Mucosa of rectum (tissue), 2 donors: ENCODE results near the gene SIRPA.
"Not testable (repeated sequence)": the region's sequence is repeated elsewhere in the genome, so short reads cannot be mapped to it uniquely, and the experiment has no call there.

Experiments used
- H3K27ac ChIP-seq, 2 donors: one replicate each; pipeline ENCODE4 v1.7.0; 2013; ENCODE audit warnings: inconsistent platforms in 2 of 2, low read depth in 2 of 2, low read length in 2 of 2
- H3K27me3 ChIP-seq, 2 donors: one replicate each; pipeline ENCODE4 v1.7.0; 2013; ENCODE audit warnings: low read length in 2 of 2; ENCODE audit not compliant: control insufficient read depth in 2 of 2, insufficient read depth in 2 of 2
- H3K36me3 ChIP-seq, 2 donors: one replicate each; pipeline ENCODE4 v1.7.0; 2013; ENCODE audit warnings: low read length in 2 of 2; ENCODE audit not compliant: control insufficient read depth in 2 of 2, insufficient read depth in 2 of 2
- H3K4me1 ChIP-seq, 2 donors: one replicate each; pipeline ENCODE4 v1.7.0; 2013; ENCODE audit warnings: low read length in 2 of 2, mild to moderate bottlenecking in 1 of 2; ENCODE audit not compliant: control insufficient read depth in 2 of 2, insufficient read depth in 2 of 2
- H3K4me3 ChIP-seq, 2 donors: one replicate each; pipeline ENCODE4 v1.7.0; 2013; ENCODE audit warnings: low read length in 2 of 2
- H3K9ac ChIP-seq, 2 donors: one replicate each; pipeline ENCODE4 v1.7.0; 2013; ENCODE audit warnings: low read length in 2 of 2, low read depth in 1 of 2, mild to moderate bottlenecking in 1 of 2
- H3K9me3 ChIP-seq, 2 donors: one replicate each; pipeline ENCODE4 v1.7.0; 2013; ENCODE audit warnings: low read length in 2 of 2; ENCODE audit not compliant: control insufficient read depth in 2 of 2
- donor health status: healthy.
- donor health status: Normal muscosa, but diverticular disease.

SIRPA gene

DNA sequence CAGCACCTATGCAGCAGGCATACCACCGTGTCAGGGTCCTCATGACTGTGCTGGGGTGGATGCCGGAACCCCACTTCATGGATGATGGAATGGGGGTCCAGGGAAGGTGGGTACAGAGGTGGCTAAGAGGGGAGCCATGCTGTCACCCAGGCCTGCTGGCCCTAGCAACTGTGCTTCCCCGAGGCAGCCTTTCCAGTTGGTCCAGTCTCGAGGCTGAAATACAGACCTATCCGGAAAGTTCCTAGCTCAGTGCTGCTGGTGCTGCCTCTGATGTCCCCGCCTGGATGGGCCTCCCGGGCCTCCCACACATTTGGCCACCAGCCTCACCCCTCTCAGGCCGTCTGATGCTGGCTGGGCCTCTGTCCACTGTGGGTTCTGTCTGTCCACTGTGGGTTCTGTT lies 17.4 kb downstream of the SIRPA start:
- Histone ChIP-seq H3K27me3 (no peaks in the 10 kb centered on the region), H3K27ac (no peak overlapping the region), H3K4me1 (no peaks in the 10 kb centered on the region), H3K36me3 (peaks cover 0 to 5% of the 10 kb centered on the region in 2 donors), H3K9ac (no peak overlapping the region), H3K9me3 (no peaks in the 10 kb centered on the region), H3K4me3 (no peak overlapping the region)

DNA sequence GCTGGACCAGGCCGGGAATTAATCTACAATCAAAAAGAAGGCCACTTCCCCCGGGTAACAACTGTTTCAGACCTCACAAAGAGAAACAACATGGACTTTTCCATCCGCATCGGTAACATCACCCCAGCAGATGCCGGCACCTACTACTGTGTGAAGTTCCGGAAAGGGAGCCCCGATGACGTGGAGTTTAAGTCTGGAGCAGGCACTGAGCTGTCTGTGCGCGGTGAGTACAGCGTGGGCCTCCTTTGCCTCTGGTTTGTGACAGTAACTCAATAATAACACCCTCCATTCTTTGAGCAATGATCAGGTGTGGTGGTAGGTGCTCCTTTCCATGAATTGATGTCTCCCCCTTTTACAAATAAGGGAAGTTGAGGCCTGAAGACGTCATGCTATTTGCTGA lies 20.0 kb downstream of the SIRPA start:
- H3K36me3 ChIP-seq, H3K9ac ChIP-seq, H3K9me3 ChIP-seq, H3K4me3 ChIP-seq, H3K27me3 ChIP-seq, H3K27ac ChIP-seq, H3K4me1 ChIP-seq: not testable (repeated sequence)

DNA sequence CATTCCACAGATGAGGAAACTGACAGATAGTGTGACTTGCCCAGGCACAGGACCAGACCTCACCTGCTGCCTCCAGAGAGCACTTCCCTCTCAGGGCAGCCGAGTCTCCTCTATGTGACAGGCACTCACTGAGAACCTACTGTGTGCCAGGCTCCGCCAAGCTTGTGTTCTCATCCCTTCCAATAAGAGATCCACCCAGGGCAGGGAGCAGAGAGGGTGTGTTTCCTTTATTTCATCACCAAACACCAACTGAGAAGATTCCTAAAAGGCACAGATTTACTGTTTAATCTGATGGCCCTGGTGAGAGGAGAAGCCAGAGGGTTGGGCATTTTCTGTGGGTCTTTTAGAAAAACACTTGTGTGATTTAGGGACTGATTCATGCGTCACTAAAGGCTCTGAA lies 20.5 kb downstream of the SIRPA start:
- H3K4me1 ChIP-seq: peaks cover 5 to 9% of the 10 kb centered on the region in 2 donors
- H3K27me3 ChIP-seq: no peaks in the 10 kb centered on the region
- H3K4me3 ChIP-seq: no peak overlapping the region
- H3K9ac ChIP-seq: no peak overlapping the region
- no peaks in the 10 kb centered on the region for H3K9me3 ChIP-seq
- H3K27ac ChIP-seq: no peak overlapping the region
- H3K36me3 ChIP-seq: peaks cover 0 to 5% of the 10 kb centered on the region in 2 donors

DNA sequence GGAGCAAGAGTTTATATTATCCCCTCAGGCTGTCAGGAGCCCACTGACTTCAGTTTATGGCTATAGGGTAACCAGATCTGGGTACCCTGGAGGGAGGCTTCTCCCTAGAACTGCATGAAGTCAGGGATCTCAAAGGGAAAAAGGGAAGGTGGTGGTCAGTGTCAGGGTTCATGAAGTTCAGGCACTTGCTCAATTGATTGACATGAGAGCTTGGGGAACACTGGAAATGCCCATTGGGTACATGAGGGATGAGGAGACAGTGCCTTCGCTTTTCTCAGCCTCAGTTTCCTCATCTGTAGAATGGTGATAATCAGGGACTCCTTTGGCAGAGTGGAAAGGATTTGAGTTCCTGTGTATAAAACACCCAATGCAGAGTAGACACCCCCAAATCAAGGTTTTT lies 22.6 kb downstream of the SIRPA start:
- Histone ChIP-seq H3K36me3 (peaks cover 0 to 6% of the 10 kb centered on the region in 2 donors), H3K4me1 (peaks cover 6 to 10% of the 10 kb centered on the region in 2 donors), H3K9me3 (no peaks in the 10 kb centered on the region), H3K27me3 (no peaks in the 10 kb centered on the region), H3K9ac (no peak overlapping the region), H3K27ac (no peak overlapping the region), H3K4me3 (no peak overlapping the region)

DNA sequence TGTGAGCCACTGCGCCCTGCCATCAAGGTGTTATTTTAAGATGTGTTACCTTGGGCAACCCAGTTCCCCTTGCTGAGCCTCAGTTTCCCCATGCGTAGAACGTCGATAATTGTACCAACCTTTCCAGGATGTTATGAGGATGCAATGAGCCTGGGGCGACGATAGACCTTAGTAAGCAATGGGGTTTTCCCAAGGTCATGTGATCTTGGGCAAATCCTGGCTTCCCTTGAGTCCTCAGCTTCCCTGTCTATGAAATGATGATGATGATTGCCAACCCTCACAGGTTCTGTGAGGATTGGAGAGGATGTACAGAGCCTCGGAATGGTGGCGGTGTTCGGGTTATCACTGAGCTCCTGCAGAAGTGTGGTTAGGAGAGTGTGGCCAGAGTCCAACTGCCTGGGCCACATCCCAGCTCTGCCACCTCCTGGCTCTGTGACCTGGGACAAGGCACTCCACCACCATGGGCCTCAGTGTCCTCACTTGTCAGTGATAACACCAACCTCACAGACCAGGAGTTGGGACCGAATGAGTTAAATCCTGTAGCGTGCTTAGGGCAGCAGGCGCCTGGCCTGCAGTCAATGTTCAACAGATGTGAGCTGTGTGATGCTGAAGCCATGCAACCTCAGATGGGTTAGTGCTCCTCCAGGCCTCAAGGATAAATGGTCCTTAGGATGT lies 23.4 kb downstream of the SIRPA start:
- Histone ChIP-seq H3K9ac (no peak overlapping the region), H3K4me3 (no peak overlapping the region), H3K27ac (no peak overlapping the region), H3K4me1 (peaks cover 6 to 10% of the 10 kb centered on the region in 2 donors), H3K36me3 (peaks cover 4 to 9% of the 10 kb centered on the region in 2 donors), H3K9me3 (no peaks in the 10 kb centered on the region), H3K27me3 (no peaks in the 10 kb centered on the region)

DNA sequence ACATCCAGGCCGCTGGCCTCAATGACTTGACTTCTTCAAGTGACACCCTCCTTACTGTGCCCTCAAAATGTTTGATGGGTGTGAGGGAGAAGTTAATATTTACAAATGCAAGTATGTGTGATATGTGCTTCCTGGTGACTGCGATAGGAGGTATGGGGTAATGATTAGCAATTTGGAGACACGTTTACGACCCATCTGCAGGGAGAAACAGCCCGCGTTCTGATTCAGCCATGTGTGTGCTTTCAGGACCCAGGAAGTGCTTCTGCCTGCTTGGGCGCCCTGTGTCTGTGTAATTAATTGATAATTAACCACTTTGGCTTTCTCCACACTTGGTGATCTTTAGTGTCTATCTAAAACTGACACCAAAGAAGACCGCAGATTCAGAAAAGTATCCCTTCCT lies 25.0 kb downstream of the SIRPA start:
- Histone ChIP-seq H3K36me3 (peaks cover 4 to 9% of the 10 kb centered on the region in 2 donors), H3K4me3 (no peak overlapping the region), H3K9ac (no peak overlapping the region), H3K27me3 (no peaks in the 10 kb centered on the region), H3K4me1 (peaks cover 6 to 10% of the 10 kb centered on the region in 2 donors), H3K27ac (no peak overlapping the region), H3K9me3 (no peaks in the 10 kb centered on the region)

DNA sequence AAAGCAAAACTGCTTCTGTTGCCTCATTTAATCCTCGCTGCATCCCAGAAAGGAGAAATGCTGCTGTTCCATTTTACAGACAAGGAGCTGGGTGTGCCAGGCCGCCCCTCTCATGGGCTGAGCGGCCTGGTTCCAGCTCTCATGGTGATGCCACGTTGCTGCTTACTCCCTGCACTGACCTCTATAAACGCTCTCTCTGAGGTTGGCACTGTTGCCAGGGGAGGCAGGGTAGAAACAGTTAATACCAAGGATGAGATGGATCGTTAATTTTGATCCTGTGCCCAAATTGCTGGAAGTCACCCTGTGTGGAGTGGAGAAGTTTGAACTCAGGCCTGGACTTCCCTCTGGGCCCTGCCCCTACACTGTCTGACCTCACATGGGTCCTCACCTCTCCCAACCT lies 25.6 kb downstream of the SIRPA start:
- Histone ChIP-seq H3K4me1 (peaks cover 6 to 10% of the 10 kb centered on the region in 2 donors), H3K4me3 (no peak overlapping the region), H3K36me3 (peaks cover 4 to 7% of the 10 kb centered on the region in 2 donors), H3K9ac (no peak overlapping the region), H3K27me3 (no peaks in the 10 kb centered on the region), H3K27ac (no peak overlapping the region), H3K9me3 (no peaks in the 10 kb centered on the region)

DNA sequence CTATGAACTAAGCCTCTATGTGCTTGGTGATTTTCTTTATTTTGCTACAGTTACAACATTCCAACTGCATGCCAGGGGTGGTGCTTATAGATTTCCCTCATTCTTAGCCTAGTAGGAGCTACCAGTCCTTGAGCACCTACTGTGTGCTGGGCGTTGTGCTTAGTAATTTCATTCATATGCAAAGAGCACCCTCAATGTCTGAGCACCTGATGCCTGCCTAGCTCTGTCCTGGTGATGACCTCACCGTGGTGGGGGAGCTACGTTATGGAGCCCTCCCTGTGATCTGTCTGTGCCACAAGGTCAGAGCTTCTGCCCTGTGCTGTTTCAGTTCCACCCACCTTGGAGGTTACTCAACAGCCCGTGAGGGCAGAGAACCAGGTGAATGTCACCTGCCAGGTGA lies 26.8 kb downstream of the SIRPA start:
- not testable (repeated sequence) for H3K4me3 ChIP-seq, H3K27me3 ChIP-seq, H3K9ac ChIP-seq, H3K9me3 ChIP-seq, H3K27ac ChIP-seq, H3K36me3 ChIP-seq
- peaks cover 6 to 10% of the 10 kb centered on the region in 2 donors for H3K4me1 ChIP-seq

DNA sequence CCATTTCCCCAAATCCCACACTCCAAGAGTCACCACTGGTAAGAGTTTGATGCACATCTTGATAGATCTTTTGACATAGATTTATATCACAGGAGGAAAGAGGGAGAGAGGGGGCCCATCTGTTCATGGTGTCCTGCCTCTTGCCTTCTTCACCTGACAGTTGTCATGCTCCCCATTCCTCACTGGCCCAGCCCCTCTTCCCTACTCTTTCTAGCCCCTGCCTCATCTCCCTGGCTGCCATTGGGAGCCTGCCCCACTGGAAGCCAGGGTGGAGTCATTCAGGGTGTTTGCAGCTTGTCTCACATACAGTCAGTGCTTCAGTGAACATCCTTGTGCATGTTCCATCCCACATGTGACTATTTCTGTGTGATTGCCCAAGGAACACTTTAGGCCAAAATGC lies 27.6 kb downstream of the SIRPA start:
- Histone ChIP-seq H3K4me1 (peaks cover 6 to 10% of the 10 kb centered on the region in 2 donors), H3K9ac (no peak overlapping the region), H3K9me3 (no peaks in the 10 kb centered on the region), H3K27ac (no peak overlapping the region), H3K36me3 (peaks cover 4% of the 10 kb centered on the region in 2 donors), H3K4me3 (no peak overlapping the region), H3K27me3 (no peaks in the 10 kb centered on the region)

DNA sequence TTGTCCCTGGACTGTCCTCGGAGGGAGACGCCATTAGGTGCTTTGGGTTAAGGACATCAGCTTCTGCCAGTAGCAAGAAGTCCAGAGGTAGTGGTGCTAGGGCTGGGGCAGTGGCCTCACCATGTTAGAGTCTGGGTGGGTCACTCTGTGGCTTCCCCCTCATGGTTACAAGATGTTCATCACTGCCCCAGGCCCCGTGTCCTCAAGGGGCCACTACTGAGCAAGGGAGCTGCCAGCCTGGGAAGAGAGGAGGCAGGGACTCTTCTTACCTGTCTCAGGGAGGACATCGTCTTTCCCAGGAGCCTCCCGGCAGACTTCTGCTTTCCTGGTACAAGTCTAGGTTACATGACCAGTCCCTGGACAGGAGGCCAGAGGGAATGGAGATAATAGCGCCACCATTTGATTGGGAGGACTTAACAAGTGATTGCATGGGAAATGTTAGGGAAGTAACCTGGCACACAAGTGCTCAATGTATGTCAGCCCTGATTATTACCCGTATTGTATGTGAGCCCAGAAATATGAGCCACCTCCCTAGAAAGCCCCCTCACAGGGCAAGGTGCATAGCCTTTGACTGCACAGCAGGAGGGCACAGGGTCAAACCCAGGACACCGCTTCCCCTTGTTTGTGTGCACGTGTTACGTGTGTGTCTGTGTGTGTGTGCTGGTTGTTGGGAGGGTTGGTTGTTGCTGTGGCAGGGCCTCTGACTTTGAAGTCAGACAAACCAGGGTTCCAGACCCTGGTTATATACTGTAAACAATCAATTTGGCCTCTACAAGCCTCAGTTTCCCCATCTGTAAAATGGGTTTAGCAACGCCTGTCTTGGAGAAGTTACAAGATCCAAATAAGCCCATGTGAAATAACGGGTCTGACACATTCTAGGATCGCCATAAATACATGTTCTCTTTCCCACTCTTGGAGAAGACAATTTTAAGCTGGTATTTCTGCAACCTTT lies 30.0 kb downstream of the SIRPA start:
- Histone ChIP-seq H3K36me3 (peaks cover 4% of the 10 kb centered on the region in 2 donors), H3K4me1 (peaks cover 4 to 6% of the 10 kb centered on the region in 2 donors)

More for the DNA sequence above, 30.0 kb downstream of the SIRPA start:
- Histone ChIP-seq H3K4me3 (no peak overlapping the region), H3K27me3 (no peaks in the 10 kb centered on the region), H3K9ac (no peak overlapping the region), H3K27ac (no peak overlapping the region), H3K9me3 (no peaks in the 10 kb centered on the region)
